GM18517 (cell line): ENCODE results near the gene SLC35A2.

Experiments
- ATAC-seq: cut with Tn5 transposase; IDR thresholded peaks from one replicate; pipeline ENCODE4 v1.9.1; 2021; ENCODE audit warnings: mild to moderate bottlenecking, moderate library complexity; ENCODE audit not compliant: unreplicated experiment

Gene SLC35A2

DNA sequence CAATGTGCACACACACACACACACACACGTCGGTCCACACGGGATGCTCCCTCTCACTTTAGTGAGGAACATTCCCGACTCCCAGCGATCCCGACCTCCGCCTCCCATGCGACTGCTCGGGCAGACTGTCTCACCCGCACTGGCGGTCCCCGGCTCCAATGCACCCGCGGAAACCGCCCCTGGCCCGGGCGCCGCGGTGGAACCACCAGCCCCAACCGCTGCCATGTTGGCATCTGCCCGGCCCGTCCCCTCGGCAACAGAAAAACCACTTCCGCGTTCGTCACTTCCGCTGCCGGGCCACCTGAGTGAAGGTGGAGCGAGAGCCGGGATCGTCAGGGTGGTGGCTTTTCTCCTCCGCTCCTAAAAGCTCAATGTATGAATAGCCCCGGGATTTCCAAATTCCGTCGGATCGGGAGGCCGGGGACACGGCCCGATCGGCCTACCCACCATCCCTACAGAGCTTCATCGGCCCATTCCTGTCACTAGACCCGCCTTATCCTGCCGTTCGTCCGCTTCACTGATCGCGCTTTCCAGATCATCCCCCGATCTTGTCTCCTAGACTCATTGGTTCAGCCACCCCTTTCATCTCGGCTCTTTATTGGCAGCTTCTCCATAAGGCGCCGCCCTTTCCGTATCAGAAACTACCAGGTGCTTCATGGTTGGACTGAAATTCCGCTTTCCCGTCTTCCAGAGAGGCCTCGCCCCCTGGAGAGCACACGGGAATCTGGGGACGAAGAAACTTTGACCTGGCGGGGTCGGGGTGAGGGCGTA lies at the start of gene SLC35A2:
Gene SLC35A2 (minus strand): TSS at position 235 of the 771 bp plus-strand sequence. CDS start 10 bp downstream, at position 225.
- ATAC-seq: peak; percentile 54

- ATAC-seq: no peak
Observed at GRCh38 chrX:48960291-48960690, 48.8 kb upstream of the SLC35A2 start.

DNA sequence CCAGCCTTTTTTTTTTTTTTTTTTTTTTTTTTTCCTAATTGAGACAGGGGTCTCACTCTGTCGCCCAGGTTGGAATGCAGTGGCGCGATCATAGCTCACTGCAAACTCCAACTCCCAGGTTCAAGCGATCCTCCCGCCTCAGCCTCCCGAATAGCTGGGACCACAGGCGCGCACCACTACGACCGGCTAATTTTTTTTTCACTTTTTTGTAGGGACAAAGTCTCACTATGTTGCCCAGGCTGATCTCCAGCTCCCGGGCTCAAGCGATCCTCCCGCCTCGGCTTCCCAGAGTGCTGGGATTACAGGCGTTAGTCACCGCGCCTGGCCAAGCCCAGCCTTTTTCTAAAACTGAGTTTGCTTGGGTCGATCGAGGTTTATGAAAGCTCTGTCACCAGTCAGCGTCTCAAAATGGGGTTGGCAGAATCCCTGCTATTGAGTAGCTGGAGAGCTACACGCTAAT lies 47.2 kb upstream of the SLC35A2 start:
- ATAC-seq: no peak

DNA sequence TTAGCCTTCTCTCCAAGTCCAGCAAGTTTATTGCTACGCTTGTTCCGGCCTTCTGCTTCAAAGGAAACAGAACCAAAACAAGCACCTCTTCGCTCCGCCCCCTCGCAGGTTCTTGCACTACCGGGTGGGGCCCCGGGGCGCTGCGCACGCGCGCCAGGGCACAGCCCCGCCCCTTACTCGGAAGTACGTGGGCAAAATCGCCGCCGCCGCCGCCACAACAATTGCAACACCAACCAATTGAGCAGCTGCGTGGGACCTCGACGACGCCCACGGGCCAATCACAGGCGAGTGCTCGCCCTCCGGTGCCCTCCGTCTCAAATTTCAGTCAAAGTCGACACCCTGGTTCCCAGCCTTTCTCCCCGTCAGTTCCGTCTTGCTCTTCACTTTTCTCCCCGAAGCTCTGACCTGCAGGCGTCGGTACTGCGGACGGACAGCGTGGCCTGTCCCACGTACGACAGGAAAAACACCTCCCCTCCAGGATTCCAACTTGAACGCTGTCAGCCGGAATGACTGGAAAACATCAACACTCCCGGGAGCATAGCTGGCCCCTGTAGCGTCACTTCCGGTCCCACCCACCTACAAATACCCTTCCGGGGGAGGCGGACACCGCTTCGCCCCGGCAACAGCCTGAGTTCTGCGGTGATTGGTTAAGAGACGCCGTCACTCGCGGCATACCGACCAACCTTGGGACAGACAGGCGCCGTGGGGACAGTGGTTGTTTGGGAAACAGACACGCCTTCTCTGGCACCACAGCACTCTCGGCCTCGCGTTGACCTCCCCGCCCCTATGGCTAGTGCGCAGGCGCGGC lies 46.6 kb upstream of the SLC35A2 start:
- ATAC-seq: peak; percentile 76

DNA sequence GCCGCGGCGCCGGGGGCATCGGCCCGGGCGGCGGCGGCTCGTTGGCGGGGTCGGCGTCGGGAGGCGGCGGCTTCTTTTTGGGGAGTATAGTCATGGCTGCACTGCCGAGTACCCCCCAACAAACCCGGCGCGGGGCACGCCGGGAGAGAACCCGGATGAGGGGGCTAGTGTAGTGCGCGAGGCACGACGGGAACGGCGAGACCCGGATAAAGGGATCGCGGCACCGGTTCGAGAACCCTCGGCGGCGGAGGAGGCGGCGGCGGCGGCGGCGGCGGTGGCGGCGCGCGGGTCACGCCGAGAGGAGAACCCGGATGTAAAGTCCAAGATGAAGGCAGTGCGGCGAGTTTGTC lies 46.0 kb upstream of the SLC35A2 start, which contains the start of gene OTUD5:
Gene OTUD5 (minus strand): TSS at position 131 of the 350 bp plus-strand sequence. CDS start 37 bp downstream, at position 94.
- ATAC-seq: peak; percentile 37

- no peak for ATAC-seq
Observed at GRCh38 chrX:48956728-48957414, 45.4 kb upstream of the SLC35A2 start.

DNA sequence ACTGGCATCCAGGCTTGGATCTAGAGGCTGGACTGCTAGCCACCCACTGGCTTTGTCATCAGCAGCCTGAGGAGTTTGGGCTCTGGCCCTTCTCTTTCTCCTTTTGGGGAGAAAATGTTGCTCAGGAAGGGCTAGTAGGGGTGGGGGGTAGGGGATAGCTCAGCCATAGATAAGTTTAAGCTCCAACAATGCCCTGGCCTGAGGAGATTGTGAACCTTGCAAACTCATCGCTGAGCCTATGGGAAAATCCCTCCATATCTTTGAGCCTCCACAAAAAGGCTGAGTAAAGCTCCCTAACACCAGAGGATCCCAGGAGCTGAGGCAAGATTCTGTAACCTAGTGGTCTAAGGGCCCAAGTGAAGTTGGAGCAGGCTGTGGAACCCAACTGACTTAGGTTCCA lies 37.1 kb upstream of the SLC35A2 start:
- no peak for ATAC-seq

GRCh38 chrX:48945517-48946348 lies 34.3 kb upstream of the SLC35A2 start:
- peak; percentile 56 for ATAC-seq

DNA sequence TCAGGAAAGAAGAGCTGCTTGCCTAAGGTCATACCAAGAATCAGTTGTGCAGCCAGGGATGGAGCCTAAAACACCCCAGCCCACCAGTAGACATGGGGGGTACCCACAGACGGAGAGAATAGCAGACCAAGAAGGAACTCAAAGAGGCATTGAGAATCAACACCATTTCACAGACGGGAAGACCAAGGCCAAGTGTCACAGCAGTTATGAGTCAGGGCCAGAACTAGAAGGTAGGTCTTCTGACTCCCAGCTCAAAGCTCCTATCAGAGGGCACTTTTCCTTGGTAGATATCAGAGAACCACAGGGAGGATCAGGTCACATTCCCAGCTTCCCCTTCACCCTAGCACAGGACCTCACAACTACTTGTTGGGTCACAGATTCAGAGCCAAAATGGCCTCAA lies 31.4 kb upstream of the SLC35A2 start:
- no peak for ATAC-seq

- no peak for ATAC-seq
Observed at GRCh38 chrX:48940404-48940955, 29.0 kb upstream of the SLC35A2 start.

DNA sequence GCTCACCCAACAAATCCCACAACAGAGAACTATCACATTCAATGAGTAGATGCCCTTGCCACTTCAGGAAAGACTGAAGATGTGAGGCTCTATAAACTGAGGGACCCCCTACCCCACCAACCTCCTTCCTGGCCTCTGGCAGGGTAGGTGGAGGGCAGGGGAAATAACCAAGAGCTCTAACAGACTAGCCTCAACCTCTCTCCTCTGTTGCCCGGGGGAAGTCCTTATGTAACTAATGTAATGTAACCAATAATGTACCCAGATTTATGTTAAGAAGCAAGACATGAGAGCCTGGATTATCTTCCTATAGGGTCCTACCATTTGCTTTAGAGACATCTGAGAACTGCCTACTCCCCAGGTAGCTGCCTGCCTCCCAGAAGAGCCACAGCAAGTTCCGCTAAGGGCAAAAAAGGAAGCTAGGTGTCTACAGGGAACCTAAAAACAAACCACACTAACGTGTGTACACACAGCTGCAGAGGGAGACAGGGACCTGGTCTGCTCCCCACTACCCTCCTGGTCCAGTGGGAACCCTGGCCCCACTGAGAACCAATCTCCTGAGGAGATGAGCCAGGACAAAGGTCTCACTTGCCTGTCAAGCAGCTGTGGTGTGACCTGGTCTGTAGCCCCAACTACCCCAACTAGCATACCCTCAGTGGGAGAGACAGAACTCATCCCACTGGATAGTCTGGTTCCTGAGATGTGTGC lies 28.2 kb upstream of the SLC35A2 start:
- no peak for ATAC-seq

DNA sequence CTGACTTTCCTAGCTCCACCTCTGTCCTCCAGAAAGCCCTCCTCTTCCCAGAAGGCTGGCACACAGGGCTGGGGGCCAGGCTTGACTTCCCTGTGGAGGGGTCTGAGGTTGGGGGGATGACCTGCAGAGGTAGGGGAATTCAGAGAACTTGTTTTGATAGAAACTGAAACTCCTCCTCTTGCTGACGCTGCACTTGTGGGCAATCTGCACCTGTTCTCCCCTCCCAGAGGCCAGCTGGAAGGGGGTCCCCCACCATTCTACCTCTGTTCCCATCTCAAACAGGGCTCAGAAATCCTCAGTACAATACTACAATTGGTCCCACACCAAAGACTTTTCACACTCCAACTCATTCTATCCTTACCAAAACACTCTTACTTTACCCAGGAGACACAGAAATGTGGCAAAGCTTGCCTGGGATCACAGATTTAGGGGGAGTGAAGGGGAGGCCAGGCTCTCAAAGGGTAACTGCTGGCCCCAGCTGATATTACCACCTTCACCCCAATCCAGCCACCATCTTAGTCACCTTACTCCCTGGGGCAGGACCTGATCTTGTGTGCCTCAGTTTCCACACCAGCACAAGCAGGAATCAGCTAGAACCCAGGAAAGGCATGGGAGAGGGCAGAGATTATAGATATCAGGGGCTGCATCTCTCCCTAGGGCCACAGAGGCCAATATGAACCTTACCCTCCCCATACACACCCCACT lies 27.4 kb upstream of the SLC35A2 start:
- peak; percentile 59 for ATAC-seq

DNA sequence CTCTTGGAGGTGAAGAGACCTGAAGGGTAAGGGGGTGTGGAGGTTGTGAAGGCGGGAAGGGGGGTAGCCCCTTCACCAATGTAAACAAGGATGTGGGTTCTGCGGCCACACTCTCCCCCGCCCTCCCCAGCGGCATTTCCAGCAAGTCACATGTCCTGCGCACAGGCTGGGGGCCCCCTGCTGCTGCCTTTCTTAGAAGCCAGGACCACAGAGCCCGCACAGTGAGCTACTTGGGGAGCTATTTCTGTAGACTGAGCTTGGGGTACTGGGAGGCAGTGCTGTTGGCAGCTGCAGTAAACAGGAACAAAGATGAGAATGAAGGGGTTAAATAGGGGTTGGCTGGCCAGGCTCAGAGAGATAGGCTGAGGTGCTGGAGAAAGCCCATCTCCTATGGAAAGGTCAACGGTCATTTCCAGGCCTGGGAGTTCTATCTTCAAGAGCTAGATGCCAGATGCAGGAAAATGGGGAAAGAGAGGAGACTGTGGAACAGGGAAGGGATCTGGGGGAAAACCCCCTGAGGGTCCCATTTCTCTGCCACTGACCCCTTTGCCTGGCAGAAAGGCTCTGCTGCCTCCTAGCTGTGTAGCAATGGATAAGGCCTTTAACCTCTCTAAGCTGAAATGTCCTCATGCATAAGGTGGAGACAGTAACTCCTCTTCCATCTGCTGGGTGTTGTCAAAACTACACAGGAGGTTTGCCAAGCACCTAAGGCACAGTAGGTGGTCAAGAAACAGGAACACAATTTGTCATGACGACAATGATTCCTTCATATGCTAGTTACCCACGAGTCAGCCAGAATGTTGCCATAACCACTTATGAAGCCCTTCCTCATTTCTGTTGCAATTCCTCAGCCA lies 25.8 kb upstream of the SLC35A2 start:
- ATAC-seq: peak; percentile 56

- ATAC-seq: no peak
Observed at GRCh38 chrX:48936429-48937053, 25.1 kb upstream of the SLC35A2 start.

GRCh38 chrX:48935301-48935670 lies 23.8 kb upstream of the SLC35A2 start:
- ATAC-seq: no peak

DNA sequence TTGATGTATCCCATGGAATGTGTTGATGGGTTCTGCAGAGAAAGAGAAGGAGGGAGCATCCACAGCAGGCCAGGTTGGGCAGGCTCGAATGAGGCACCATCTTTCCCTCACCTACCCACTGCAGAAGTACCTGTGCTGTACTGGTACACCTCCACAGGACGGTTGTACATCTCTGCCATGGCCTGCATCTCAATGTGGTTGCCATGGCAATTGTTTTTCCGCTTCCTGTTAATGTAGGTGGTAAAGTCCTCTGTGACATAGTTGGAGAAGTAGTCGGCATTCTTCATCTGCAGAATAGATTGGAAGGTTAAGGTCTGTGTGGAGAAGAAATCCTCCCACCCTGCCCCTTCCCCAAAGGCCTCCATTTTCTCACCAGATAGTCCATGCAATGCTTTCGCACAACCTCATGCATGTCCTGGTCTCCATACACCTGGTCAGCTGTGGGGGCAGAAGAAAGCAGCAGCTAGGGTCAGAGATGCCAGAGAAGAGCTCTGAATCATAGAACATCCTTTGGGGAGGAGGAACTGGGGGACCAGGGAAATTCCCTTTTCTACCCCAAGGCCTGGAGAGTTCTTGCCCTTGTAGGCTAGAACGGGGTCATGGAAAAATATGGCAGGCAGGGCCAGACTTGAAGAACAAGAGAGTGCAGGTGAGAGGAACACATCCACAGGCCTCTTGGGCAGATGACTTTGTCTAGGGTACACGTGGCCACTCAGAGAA lies 23.3 kb upstream of the SLC35A2 start:
- no peak for ATAC-seq

DNA sequence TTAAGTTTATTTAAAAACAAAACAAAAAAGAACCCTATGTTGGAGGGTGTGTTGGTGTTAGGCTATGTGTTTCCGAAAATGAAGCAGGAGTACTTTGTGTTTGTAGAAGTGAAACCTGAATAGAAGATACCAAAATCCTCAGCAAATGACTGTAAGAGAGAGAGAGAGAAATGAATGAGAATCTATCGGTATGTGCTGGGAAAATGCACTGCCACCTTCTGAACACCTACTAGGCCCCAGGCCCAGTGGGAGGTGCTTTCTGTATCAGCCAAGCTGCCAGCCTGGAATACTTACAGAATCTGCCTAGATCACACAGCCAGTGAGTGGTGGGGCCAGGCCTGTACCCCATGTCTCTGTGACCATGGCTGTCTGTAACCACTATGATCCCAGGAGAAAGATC lies 22.3 kb upstream of the SLC35A2 start:
- peak; percentile 38 for ATAC-seq
